Hypothalamus (tissue), 51 donors: Measurements from ENCODE around the gene ZNF514.

ENCODE experiments used
- DNase-seq, 51 donors: peaks; one replicate each; lab custom pipeline; 2025; lab: John Stamatoyannopoulos, UW

The ZNF514 gene

DNA sequence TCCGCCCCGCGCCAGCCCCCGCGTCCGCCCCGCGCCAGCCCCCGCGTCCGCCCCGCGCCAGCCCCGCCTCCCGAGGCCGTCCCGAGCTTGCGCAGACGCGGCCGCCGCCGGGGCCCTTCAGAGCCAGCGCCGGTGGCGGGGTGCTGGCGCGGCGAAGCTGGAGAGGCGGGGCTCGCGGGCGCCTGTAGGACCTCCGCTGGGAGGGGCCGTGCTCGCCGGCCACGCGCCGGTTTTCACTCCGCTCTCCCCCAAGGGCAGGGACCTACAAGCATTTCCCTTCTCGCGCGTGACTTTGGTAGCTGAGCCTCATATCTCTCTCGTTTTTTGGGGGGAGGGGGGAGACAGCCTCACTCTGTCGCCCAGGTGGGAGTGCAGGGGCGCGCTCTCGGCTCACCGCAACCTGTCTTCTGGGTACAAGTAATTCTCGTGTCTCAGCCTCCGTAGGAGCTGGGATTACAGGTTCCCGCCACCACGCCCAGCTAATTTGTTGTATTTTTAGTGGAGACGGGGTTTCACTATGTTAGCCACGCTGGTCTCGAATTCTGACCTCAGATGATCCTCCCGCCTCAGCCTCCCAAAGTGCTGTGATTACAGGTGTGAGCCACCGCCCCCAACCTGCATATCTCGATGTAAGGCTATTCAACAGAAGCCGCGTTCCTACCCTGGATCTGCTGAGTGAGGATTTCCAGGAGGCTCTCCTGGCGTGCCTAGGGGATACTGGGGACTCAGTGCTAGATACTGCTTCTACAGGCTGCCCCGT lies at the start of gene ZNF514:
ZNF514 (minus strand) TSS at position 159 of the 760 bp plus-strand sequence. CDS start 6,595 bp downstream, outside the sequence.
- peak in 49 of 51 donors; percentile 12 to 89 (median 58) for DNase-seq

DNA sequence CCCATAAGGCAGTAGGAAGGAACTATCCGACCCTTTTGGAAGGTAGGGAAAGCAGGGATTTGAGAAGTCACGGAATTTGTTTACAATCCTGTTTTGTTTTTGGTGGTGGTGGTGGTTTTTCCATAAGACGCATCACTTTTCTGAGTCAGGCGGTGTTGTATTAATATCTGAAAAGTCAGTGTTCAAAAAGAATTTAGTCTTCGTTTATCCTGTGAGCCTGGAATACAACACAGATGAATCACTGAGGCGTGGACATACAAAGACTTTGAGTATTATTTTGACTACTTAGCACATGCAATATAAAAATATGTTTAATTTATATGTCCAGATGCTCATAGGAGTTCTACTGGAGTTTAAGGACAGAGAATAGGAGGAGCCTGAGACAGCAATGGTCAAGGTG lies 48.5 kb upstream of the ZNF514 start:
- DNase-seq = no peak

DNA sequence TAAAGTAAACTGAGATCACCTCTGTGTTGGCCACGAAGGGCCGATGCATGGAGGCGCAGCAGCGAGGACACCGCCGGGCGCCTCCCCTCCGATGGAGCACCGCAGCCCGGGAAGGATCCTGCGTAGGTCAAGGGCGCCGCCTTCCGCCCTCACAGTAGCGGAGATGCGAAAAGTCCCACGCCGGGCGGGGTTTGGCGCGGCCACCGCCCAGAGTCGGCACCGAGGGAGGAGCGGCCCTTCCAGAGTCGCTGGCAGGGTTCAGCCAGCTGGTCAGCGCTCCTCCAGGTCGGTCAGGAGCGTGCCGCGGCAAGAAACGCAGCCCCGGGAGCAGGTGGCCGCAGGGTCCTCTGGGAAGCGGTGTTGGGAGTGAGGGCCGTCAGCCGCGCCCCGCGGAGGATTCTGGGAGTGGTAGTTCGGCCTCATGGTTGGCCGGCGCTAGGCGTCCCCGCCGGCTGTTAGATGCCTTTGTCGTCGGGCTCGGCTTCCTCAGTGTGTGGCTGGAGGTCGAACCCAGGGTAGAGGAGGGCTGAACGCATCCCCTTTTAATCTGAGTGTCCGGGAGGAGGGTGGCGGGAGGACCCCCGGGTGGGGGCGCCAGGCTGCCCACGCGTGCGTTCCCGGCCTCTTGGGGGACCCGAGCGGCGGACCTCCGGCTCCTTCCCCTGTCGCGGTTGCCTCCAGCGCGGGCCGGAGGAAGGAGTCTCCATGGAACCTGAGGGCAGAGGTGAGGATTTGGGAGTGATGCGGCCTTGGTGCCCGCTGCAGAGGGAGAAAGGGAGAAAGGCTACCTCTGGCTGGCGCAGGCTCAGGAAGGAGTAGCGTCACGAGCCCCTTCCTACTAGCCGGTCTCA lies 47.7 kb upstream of the ZNF514 start, which contains the start of gene ZNF892:
ZNF892 (plus strand) TSS at position 411 of the 851 bp plus-strand sequence; CDS start at position 706, 295 bp downstream.
- DNase-seq = peak; percentile 57 to 94 (median 85)

DNA sequence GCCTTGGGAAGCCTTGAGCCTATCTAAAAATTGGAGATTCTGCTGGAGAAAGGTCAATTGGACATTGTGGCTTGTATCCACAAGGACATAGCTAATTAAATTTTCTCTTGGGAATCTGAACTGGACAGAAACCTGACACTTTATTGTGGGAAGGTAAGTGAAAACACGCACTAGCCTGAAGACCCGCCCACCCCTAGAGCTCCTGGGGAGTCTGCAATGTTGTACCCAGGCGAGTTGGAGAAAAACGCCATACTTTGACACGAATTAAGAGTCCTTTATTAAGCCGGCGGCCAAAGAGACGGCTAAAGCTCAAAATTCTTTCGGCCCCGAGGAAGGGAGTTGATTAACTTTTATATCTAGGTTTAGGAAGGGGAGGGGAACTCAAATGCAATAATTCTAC lies 46.4 kb upstream of the ZNF514 start:
- DNase-seq = no peak

DNA sequence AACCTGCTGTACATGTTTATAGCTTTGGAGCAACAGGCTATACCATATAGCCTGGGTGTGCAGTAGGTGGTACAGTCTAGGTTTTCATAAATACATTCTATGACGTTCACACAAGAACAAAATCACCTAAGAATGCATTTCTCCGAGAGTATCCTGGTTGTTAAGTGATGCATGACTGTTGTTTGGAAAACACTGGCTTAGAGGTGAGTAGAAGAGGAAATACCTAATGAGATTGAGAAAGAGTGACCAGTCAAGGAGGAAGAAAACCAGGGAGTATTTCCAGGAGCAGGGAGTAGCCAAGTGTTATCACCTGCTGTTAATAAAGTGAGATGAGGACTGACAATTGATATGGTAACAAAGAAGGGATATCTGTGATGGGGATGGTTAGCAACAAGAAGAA lies 44.7 kb upstream of the ZNF514 start:
- no peak for DNase-seq

DNA sequence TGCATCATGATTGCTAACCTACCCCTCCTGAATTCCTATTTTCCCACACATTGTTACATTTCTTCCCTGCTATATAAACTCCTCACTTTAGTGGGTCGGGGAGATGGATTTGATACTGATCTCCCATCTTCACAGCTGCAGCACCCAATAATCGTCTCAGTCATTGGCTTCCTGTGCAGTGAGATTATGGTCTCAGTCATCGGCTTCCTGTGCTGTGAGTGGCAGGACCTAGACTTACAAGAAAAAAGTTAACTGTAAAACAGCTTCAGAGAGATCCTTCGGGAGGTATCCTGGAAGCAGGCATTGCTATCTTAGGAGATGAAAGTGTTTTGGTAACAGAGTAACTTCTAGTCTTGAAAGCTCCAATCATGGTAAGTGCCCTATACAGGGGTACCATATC lies 44.3 kb upstream of the ZNF514 start:
- DNase-seq = no peak

DNA sequence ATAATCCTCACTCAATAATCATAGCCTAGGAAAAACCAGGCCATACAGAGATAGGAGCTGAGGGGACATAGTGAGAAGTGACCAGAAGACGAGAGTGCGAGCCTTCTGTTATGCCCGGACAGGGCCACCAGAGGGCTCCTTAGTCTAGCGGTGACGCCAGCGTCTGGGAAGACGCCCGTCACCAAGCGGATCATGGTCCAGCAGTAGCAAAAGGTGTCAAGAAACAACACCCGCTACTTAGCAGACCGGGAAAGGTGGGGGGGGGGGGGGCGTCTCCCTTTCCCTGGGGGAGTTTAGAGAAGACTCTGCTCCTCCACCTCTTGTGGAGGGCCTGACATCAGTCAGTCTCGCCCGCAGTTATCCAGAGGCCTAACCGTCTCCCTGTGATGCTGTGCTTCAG lies 33.3 kb upstream of the ZNF514 start:
- DNase-seq = peak in 35 of 51 donors; percentile 5 to 82 (median 50)

DNA sequence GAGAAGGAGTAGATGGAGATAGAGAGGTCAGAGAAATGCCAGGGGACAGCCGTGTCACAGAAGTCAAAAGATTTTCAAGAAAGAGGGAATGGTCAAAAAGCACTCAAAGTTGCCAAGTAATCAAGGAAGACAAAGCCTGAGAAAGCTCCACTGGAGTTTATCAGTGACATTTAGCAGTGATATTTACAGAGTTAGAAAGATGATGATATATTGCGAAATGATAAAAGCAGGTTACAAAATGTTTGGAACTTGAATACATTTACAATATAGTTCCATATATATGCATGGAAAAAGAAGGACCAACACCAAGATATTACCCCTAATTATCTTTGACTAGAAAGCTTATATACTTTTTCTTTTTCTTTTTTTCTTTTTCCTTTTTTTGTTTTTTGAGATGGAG lies 26.3 kb upstream of the ZNF514 start:
- no peak for DNase-seq

DNA sequence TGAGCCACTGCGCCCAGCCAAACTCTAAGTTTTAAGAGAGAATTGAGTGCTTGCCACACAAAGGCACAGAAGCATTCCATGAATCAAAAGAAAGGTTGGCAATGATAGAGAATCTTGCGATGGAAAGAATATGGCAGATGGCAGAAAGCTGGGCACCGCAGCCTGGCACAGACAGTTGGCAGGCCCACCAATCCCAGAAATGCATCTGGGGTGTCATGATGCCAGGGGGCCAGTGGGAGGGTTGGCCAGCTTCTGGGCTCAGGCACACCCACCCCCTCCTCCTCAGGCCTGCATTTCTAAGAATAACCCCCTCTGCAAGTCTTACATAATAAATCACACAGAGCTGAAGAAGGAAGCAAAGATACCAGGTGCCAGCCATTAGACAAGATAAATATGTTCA lies 25.5 kb upstream of the ZNF514 start:
- DNase-seq = peak in 2 of 51 donors; percentile 5 to 9

DNA sequence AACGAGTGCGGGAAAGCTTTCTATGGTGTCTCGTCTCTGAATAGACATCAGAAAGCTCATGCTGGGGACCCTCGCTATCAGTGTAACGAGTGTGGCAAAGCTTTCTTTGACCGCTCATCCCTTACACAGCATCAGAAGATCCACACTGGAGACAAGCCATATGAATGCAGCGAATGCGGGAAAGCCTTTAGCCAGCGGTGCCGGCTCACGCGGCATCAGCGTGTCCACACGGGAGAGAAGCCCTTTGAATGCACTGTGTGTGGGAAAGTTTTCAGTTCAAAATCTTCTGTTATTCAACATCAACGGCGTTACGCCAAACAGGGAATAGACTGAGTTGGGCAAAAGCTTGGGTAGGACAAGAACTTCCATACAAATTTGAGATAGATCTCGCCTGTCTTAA lies 22.1 kb upstream of the ZNF514 start:
- DNase-seq = no peak

DNA sequence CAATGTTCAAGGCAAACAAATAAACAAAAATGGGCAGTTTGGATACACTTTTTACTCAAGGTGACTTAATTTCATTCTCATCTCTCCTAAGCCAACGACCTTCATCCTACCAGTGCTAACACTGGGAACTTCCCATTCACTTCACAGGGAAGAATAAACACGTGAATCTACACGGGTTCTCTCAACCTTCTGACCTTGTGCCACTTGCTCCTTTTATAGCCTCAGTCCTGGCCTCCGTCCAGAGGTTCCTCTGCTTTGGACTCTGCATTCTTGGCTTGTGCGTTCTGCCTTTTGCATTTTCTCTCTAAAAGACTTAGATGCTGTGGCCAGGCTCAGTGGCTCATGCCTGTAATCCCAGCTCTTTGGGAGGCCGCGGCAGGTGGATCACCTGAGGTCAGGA lies 19.8 kb upstream of the ZNF514 start:
- no peak for DNase-seq

DNA sequence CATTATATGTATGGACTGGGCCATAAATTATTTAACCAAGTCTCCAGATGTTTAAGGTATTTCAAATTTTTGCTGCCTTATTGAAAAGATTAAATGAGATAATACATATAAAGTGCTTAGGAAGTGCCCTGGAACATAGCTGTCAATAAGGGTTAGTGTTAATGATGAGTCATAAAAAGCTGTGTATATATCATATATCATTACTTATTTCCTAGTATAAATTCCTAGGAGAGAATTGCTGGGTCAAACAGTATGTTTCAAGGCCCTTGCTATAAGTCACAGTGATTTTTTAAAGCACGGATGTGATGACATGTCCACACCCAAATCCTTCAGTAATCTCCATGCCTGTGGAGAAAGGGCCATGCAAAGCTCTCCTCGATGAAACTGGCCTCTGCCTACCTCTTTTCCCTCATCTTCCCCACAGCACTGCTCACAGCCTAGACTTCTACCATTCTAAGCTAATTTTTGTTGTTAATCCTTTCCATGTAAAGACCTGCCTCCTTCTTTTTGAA lies 14.4 kb upstream of the ZNF514 start:
- DNase-seq = no peak

DNA sequence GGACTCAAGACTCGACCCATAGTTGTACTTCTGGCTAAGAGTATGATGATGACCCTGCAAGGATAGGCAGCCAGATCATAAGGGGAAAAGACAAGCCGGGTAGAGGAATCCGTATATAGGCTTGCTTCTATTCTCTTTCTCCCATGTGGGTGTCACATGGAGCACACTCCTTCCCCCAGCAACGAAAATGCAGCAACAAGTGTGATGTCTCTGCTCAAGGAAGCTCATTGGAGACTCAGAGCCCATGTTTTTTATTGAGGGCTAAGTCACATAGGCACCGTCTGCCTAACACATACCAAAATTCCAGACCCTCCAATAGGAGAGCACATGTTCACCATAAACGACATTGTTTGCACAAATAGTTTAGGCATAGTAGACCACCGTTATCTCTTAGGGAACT lies 12.3 kb upstream of the ZNF514 start:
- DNase-seq = no peak

DNA sequence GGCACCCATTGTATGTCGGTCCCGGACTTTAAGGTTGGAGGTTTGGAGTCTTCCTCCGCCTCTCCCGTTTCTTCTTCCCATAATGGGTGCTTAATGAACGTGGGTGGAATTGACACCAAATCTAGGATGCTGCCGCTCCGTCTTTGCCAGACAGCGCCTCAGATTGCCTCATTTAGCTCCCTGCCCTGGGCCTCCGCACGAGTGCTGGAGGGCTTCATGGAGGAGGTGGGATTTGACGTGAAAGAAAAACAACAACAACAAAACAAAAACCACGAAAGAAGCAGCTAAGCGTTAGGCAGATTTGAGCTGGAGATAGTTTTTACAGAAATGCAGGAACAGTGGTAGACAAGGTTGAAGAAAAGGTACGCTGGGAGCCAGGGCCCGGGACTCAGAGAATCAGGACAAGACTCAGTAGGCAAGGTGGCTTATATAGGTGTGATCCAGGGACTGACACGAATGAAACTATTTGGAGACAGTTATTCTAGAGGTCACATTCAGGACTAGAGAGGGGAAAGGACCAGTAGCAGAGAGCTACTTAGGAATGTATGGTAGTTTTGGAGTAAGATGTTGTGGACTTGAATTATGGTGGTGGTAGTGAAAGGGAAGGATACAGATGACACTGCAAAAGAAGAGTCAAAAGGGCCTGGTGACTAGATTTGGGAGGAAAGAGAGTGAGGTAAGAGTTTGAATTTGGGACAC lies 6.6 kb upstream of the ZNF514 start:
- peak in 1 of 51 donors; percentile 15 for DNase-seq

DNA sequence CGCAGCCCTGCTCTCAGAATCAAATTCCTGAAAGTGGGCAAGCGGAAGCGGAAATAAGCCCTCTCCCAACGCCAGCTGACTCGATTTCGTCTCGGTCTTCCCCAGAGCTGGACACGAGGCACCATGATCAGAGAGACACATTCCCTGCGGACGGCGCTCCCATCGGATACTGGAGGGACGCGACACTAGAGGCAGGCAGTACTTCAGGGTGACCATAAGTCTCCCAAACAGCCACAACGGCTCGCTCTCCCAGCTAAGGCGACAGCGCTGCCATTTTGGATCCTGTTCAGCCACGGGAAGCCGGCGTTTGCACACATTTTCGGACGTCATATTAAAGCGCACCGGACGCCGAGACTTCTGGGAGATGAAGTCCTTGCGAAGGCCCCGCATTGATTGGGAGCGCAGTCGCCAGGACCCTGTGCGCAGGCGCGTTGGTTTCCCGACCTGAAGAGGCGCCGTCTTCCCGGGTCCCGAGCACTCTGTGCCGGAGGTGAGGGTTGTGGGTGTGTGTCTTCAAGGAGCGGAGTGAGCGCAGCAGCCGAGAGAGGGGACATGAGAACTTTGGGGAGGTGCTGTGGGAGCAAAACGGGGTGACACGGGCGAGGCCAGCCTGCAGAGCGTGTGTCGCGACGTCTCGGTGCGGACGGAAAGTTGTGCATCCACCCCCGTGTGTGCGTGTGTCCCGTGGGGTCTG lies 5.9 kb upstream of the ZNF514 start, which contains the start of gene ZNF2:
ZNF2 (plus strand) TSS at position 439 of the 694 bp plus-strand sequence. CDS start 10,418 bp downstream, outside the sequence.
- DNase-seq = peak; percentile 81 to 99 (median 96)

DNA sequence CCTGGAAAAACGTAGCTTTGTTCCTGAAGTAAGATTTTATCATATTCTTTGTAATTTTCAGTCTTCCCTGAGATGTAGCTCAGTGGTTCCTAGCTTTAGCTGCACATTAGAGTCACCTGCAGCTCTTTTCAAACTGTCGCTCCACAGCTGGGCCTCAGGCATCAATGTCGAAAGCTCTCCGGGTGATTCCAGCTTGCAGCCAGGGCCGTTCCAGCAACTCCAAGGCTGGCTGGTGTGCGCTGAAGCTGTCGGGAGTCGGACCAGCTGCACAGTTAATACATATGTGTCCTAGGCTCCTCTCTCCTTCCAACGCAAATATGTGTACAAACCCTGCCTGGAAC lies 5.4 kb upstream of the ZNF514 start:
- no peak for DNase-seq

DNA sequence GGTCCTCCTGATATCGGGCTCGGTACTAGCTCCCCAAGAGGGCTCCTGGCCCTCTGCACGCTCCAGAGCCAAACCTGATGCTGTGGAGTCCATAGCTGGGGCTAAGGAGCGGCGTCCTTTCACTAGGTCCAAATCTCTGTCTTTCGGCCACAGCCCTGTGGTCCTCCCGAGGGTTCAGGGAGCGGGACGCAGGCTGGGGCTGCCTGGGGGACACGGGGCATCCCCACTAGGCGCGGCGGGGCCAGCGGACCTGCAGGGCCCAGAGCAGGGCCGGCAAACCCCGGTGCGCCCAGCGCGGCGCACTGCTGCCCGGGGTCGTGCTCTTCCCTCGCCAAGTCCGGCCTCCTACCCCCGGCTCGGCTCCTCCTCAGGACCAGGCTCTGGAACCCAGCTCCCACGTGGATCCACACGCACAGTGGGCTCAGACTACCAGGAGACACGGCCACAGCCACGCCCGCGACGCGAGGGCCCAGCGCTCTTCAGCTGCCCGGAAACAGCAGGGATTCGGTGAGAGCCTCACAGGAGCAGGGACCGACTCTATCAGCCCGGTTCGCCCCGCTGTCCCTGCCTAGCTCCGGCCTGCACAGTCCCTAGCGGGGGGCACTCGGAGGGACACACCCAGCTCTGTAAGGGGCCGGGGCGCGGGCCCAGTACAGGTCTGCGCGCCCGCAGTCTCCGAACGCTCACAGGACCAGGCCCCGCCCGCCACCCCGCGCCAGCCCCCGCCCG lies 593 bp downstream of the ZNF514 start:
- peak in 38 of 51 donors; percentile 12 to 77 (median 48) for DNase-seq

DNA sequence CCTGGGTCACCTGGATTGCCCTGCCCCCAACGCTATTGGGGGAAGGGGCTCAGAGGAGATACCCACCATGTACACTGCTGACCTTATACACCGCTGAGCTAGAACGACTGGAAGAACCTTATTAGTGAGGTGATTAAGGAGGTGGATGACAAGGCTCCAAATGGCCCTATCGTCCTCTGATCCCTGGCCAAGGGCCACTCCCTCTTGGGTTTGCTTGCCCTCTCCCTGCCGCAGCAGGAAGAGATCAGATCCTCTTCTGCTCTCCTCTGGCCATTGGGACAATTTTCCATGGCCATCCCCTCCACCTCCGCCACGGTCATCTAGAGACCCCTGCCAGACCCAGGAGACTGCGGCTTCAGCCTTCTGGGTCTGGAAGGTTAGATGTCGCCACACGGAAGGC lies 1.2 kb downstream of the ZNF514 start:
- DNase-seq = peak in 1 of 51 donors; percentile 10

DNA sequence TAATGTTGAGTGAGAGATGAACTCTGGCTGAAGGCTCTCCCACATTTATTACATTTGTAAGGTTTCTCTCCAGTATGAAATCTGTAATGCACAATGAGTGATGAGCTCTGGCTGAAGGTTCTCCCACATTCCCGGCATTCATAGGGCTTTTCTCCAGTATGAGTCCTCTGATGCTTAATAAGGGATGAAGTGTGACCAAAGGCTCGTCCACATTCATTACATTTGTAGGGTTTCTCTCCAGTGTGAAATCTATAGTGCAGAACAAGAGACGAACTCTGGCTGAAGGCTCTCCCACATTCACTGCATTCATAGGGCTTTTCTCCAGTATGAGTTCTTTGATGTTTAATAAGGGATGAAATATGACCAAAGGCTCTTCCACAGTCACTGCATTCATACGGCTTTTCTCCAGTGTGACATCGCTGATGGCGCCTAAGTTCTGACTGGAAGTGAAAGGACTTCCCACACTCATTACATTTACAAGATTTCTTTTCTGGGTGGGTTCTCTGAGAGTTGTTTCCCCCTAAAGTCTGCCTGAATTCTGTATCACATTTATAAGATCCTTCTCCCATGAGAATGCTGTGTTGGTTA lies 10.2 kb downstream of the ZNF514 start:
- no peak for DNase-seq
